PFSK-1 (cell line): ENCODE data around the gene MRPL39.

Experiments used
- FOXP2 ChIP-seq: optimal IDR thresholded peaks from 2 replicates; pipeline ENCODE3; 2011; ENCODE audit warnings: borderline replicate concordance, control low read depth, inconsistent platforms; ENCODE audit not compliant: insufficient read depth; ENCODE audit errors: extremely low read length, extremely low read depth
- POLR2AphosphoS5 ChIP-seq: IDR thresholded peaks from 2 replicates; pipeline ENCODE4 v1.6.1; 2012; ENCODE audit warnings: low read depth, mild to moderate bottlenecking, control low read depth, low read length, moderate library complexity
- SIN3A ChIP-seq: IDR thresholded peaks from 2 replicates; pipeline ENCODE4 v1.6.1; 2012; ENCODE audit warnings: mild to moderate bottlenecking, low read length, moderate library complexity, borderline replicate concordance; ENCODE audit not compliant: insufficient read depth
- TAF1 ChIP-seq: IDR thresholded peaks from 2 replicates; pipeline ENCODE4 v1.6.1; 2012; ENCODE audit warnings: low read length, control low read depth, borderline replicate concordance; ENCODE audit not compliant: insufficient read depth
- TF ChIP-seq, protein P1 (sequence below), 2 experiments: IDR thresholded peaks; 2 replicates each; pipeline versions ENCODE4 v1.6.1 to v1.8.0; 2011 to 2012; ENCODE audit warnings: low read depth in 2 of 2, low read length in 2 of 2, control low read depth in 1 of 2, inconsistent platforms in 1 of 2, mild to moderate bottlenecking in 1 of 2, moderate library complexity in 1 of 2; ENCODE audit not compliant: insufficient read depth in 1 of 2

MRPL39 gene

DNA sequence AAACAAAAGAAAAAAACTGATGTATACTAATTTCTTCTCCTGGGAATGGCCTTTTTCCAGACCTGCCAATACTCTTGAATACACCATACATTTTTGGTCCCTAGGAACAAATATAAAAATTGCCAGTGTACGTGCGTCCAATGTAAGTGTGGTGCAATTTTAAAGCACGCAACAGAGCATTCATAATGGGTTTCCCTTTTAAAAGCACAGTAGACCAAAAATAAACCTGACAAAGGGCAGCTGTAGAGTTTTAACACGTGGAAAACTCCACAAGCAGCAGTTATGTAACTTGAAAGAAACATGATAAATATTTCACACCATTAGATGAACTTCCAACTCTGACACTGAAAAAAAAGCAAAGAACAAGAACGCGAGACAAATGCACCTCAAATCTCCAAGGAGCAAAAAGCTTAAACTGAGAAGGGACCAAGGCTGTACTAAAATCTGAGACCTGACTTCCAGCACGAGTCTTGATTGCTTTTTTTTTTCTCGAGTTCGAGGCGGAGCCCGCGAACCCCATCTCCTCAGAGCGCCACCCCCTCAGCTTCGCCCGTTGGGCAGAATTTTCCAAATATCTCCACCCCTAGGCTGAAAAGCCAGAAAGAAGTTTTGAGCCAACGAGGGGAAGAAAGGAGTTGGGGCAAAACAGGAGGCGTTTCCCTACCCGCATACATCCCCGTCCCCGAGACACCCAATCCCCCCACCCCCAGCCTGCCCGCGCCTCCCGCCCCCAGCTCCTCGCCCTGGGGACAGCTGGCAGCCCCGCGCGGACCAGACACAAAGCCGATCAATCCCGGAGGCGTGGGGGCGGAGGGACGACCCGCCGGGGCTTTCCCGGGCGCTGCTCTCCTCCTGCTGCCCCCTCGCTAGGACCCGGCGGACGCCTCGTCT, 31.6 kb upstream of the MRPL39 start, which contains the start of gene JAM2:
Gene JAM2 (plus strand): TSS at position 599 of the 891 bp plus-strand sequence. CDS start 564 bp downstream, outside the sequence.
- TF ChIP-seq FOXP2 (no peak), SIN3A (no peak), POLR2AphosphoS5 (no peak), TAF1 (no peak)
- TF ChIP-seq, protein P1, sequence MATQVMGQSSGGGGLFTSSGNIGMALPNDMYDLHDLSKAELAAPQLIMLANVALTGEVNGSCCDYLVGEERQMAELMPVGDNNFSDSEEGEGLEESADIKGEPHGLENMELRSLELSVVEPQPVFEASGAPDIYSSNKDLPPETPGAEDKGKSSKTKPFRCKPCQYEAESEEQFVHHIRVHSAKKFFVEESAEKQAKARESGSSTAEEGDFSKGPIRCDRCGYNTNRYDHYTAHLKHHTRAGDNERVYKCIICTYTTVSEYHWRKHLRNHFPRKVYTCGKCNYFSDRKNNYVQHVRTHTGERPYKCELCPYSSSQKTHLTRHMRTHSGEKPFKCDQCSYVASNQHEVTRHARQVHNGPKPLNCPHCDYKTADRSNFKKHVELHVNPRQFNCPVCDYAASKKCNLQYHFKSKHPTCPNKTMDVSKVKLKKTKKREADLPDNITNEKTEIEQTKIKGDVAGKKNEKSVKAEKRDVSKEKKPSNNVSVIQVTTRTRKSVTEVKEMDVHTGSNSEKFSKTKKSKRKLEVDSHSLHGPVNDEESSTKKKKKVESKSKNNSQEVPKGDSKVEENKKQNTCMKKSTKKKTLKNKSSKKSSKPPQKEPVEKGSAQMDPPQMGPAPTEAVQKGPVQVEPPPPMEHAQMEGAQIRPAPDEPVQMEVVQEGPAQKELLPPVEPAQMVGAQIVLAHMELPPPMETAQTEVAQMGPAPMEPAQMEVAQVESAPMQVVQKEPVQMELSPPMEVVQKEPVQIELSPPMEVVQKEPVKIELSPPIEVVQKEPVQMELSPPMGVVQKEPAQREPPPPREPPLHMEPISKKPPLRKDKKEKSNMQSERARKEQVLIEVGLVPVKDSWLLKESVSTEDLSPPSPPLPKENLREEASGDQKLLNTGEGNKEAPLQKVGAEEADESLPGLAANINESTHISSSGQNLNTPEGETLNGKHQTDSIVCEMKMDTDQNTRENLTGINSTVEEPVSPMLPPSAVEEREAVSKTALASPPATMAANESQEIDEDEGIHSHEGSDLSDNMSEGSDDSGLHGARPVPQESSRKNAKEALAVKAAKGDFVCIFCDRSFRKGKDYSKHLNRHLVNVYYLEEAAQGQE (IDR thresholded peaks at IDR 0.05; ENCODE audit: insufficient read depth in 1 of 2, low read depth in 2 of 2, low read length in 2 of 2): no peak

DNA sequence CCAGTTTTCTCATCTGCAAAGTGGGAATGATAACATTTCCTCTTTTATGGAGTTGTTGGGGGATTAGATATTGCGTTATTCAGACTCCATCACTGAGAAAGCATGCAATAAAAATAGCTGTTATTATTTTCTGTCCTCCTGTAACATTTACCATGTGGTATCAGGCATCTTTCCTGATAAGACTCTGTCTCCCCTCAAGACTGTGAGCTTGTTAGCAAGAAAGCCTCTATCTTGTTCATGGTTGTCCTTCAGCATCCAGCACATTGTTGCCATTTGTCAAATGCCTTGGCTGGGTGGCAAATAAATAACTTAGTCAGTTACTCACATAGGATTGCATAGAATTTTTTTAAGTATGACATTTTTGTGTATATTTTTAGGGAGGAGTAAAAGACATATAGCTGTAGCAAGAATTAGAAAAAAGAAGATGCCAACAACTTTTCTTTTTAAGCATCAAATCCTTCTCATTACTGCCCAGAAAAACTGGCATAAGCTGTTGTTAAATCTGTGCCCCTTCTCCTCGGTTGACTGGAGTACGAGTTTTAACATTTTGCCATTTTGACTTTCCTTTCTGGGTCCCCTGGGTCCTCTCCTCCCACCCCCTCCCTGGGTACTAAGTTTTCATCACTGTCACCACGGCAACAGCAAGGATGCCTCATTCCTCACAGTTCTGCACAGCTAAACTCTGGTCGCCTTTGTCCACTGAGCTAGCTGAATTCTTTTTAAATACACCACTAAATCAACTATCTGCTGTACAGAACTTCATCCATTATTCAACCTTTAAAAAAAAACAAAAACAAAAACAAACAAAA, 30.8 kb upstream of the MRPL39 start:
- TF ChIP-seq, protein P1 (IDR thresholded peaks at IDR 0.05; ENCODE audit: insufficient read depth in 1 of 2, low read depth in 2 of 2, low read length in 2 of 2): no peak
- TF ChIP-seq FOXP2 (no peak), SIN3A (no peak), POLR2AphosphoS5 (no peak), TAF1 (no peak)

DNA sequence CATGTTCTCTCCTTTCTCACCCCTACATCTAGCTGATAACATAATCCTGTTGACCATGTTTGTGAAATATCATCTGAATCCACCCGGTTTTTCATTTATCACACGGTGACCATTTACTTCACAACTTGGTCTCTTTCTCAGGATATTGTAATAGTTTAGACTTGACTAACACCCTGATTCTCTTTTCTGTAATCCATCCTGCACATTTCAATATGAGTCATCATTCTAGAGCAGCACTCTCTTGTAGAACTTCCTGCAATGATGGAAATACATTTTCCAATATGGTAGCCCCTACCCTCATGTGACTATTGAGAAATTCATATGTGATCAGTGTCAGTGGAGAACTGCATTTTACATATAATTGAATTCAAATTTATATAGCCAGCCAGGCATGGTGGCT, 29.4 kb upstream of the MRPL39 start:
- TF ChIP-seq, protein P1 (IDR thresholded peaks at IDR 0.05; ENCODE audit: insufficient read depth in 1 of 2, low read depth in 2 of 2, low read length in 2 of 2): no peak
- TF ChIP-seq POLR2AphosphoS5 (no peak), SIN3A (no peak), FOXP2 (no peak)

DNA sequence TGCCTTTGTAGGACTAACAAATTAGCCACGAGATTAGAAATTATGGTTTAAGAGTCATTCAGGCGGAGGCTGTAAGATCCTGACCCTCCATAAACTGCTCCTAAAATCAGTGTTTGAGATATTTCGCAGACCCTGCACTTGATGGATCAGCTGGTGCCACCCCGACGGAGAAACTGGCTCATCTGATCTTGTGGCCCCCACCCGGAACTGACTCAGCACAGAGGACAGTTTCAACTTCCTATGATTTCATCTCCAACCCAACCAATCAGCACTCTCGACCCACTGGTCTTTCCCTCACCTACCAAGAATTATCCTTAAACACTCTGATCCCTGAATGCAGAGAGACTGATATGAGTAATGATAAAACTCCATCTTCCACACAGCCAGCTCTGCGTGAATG, 28.0 kb upstream of the MRPL39 start:
- TF ChIP-seq POLR2AphosphoS5 (no peak), FOXP2 (no peak)

DNA sequence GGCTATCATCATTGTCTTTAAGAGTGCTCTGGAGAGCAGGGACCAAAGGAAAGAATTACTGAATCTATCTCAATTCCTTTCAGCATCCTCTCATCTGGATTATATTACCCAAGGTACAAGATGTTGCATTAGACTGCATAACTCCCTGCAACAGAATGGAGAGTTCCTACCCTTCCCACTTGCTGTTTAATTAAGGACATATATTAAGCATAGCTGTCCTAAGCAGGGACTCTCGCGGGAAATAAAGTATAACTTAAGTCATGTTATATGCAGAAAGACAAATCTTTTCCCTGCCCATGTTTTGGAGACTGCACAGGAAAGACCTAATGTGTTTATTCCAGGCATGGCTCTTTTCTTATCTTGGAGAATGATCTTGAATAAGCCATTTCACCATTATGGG, 25.0 kb upstream of the MRPL39 start:
- TF ChIP-seq POLR2AphosphoS5: no peak

DNA sequence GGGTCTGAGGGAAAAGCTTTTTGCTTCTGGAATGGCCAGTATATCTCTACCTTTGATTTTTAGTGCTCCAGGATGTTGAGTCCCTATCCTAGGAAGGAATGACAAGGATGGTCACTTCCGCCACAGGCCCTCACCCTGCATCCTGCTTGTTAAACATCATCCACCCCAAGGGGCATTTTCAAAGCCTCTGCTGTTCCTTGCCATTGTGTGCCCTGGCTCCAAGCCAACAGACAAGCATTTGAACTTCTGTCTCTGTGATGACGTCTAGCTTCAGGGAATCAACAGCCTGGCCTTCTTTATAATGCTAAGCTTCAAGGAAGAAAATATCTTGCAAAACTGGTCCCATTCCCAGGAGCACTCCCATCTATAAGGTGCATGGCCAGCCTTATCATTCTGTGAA, 19.5 kb upstream of the MRPL39 start:
- TF ChIP-seq POLR2AphosphoS5 (no peak), SIN3A (no peak), FOXP2 (no peak), TAF1 (no peak)
- TF ChIP-seq, protein P1 (IDR thresholded peaks at IDR 0.05; ENCODE audit: insufficient read depth in 1 of 2, low read depth in 2 of 2, low read length in 2 of 2): no peak
